SK-N-MC (cell line): ENCODE data around the gene SPTSSB.

ENCODE experiments used
- EZH2 ChIP-seq: fragments of 200-600 bp; sonication (generic); IDR thresholded peaks from one replicate; pipeline ENCODE4 v1.6.1; 2017; ENCODE audit warnings: antibody characterized with exemption
- FOXP2 ChIP-seq: optimal IDR thresholded peaks from 2 replicates; pipeline ENCODE3; 2011; ENCODE audit warnings: mild to moderate bottlenecking, moderate library complexity; ENCODE audit not compliant: insufficient read depth; ENCODE audit errors: extremely low read length, control extremely low read depth
- POLR2AphosphoS5 ChIP-seq: IDR thresholded peaks from 2 replicates; pipeline ENCODE4 v1.6.1; 2012; ENCODE audit warnings: mild to moderate bottlenecking, low read depth, low read length, borderline replicate concordance

- TF ChIP-seq POLR2AphosphoS5 (no peak), FOXP2 (no peak), EZH2 (no peak)
Measured at GRCh38 chr3:161409069-161409468, 37.8 kb upstream of the SPTSSB start.
